ENCODE data around the gene PFKFB1.

Gene PFKFB1

GRCh38 chrX:55028611-55029010, 34.6 kb upstream of the PFKFB1 start:
- TF ChIP-seq, protein P1, sequence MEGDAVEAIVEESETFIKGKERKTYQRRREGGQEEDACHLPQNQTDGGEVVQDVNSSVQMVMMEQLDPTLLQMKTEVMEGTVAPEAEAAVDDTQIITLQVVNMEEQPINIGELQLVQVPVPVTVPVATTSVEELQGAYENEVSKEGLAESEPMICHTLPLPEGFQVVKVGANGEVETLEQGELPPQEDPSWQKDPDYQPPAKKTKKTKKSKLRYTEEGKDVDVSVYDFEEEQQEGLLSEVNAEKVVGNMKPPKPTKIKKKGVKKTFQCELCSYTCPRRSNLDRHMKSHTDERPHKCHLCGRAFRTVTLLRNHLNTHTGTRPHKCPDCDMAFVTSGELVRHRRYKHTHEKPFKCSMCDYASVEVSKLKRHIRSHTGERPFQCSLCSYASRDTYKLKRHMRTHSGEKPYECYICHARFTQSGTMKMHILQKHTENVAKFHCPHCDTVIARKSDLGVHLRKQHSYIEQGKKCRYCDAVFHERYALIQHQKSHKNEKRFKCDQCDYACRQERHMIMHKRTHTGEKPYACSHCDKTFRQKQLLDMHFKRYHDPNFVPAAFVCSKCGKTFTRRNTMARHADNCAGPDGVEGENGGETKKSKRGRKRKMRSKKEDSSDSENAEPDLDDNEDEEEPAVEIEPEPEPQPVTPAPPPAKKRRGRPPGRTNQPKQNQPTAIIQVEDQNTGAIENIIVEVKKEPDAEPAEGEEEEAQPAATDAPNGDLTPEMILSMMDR (IDR thresholded peaks at IDR 0.05; ENCODE audit: low read depth, low read length) = no peak
- no peak for TF ChIP-seq MYC (IDR thresholded peaks at IDR 0.05; ENCODE audit: low read depth, low read length)
- TF ChIP-seq, protein P2, sequence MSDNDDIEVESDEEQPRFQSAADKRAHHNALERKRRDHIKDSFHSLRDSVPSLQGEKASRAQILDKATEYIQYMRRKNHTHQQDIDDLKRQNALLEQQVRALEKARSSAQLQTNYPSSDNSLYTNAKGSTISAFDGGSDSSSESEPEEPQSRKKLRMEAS (IDR thresholded peaks at IDR 0.05; ENCODE audit: low read depth, low read length) = no peak
- no peak overlapping the region for H3K4me3 ChIP-seq (ENCODE audit: low read depth, low read length)
- no peak for DNase-seq (ENCODE audit: low read depth)

- TF ChIP-seq, protein P1 (IDR thresholded peaks at IDR 0.05; ENCODE audit: low read depth, low read length) = no peak
- TF ChIP-seq MYC (IDR thresholded peaks at IDR 0.05; ENCODE audit: low read depth, low read length) (no peak), POLR2A (IDR thresholded peaks at IDR 0.05; ENCODE audit: extremely low read depth, insufficient read length) (no peak)
- TF ChIP-seq, protein P2 (IDR thresholded peaks at IDR 0.05; ENCODE audit: low read depth, low read length) = no peak
- DNase-seq (ENCODE audit: low read depth) = no peak
- no peak overlapping the region for H3K4me3 ChIP-seq (ENCODE audit: low read depth, low read length)
Observed at GRCh38 chrX:55028040-55028439, 34.1 kb upstream of the PFKFB1 start.

- no peak overlapping the region for H3K4me3 ChIP-seq (ENCODE audit: low read depth, low read length)
- DNase-seq (ENCODE audit: low read depth) = no peak
- TF ChIP-seq POLR2A (IDR thresholded peaks at IDR 0.05; ENCODE audit: extremely low read depth, insufficient read length) (no peak), MYC (IDR thresholded peaks at IDR 0.05; ENCODE audit: low read depth, low read length) (no peak)
- TF ChIP-seq, protein P2 (IDR thresholded peaks at IDR 0.05; ENCODE audit: low read depth, low read length) = no peak
- TF ChIP-seq, protein P1 (IDR thresholded peaks at IDR 0.05; ENCODE audit: low read depth, low read length) = no peak
Observed at GRCh38 chrX:55026840-55027239, 32.9 kb upstream of the PFKFB1 start.

DNA sequence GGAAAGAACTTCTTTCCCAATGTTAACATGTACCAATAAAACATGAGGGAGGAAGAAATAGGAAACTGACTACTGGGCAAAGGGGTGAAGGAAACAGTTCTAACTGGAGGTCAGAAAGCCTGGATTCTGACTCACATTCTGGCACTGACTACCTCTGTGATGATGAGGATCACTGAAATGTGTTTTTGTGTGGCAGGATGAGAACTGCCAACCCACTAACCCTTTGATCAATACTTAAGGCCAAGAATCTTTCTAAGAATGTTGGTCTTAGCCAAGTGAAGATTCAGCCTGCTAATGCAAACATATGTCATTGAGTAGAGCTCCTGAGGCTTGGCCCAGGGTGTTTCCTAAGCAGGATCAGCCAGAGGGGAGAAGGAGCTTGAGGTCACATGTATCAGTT, 32.2 kb upstream of the PFKFB1 start:
- TF ChIP-seq POLR2A (IDR thresholded peaks at IDR 0.05; ENCODE audit: extremely low read depth, insufficient read length) = no peak
- DNase-seq (ENCODE audit: low read depth) = no peak
- H3K4me3 ChIP-seq (ENCODE audit: low read depth, low read length) = no peak overlapping the region

DNA sequence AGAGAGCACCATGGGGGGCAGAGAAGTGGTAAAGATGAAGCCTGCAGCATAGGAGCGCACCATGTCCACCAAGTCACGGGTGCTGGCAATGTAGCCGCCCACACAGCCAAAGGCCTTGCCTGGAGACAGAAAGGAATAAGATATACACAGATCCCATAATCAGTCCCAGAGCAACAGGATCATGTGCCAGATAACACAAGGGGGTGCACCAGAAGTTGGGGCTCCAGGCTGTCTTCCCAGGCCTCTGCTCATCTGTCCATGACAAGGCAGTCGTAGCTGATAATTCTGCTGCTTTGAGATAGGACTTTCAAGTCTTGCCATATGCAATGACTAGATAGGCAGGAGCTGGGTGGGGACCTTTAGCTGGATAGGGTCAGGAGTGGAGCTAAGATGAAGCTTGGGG, 20.9 kb upstream of the PFKFB1 start:
- DNase-seq (ENCODE audit: low read depth) = no peak
- H3K4me3 ChIP-seq (ENCODE audit: low read depth, low read length) = no peak overlapping the region
- TF ChIP-seq, protein P2 (IDR thresholded peaks at IDR 0.05; ENCODE audit: low read depth, low read length) = no peak

GRCh38 chrX:55011294-55011693, 17.3 kb upstream of the PFKFB1 start:
- no peak for DNase-seq (ENCODE audit: low read depth)

More at GRCh38 chrX:55011294-55011693, 17.3 kb upstream of the PFKFB1 start:
- TF ChIP-seq, protein P2 (IDR thresholded peaks at IDR 0.05; ENCODE audit: low read depth, low read length) = no peak
- TF ChIP-seq MYC (IDR thresholded peaks at IDR 0.05; ENCODE audit: low read depth, low read length) (no peak), POLR2A (IDR thresholded peaks at IDR 0.05; ENCODE audit: extremely low read depth, insufficient read length) (no peak)
- TF ChIP-seq, protein P1 (IDR thresholded peaks at IDR 0.05; ENCODE audit: low read depth, low read length) = no peak
- H3K4me3 ChIP-seq (ENCODE audit: low read depth, low read length) = no peak overlapping the region

All from NB4 (cell line).